ENCODE measurements around the gene PRRT1B. TPM values are rescaled to one million over a fixed set of nuclear protein-coding genes. Genes with fewer than 3 reads are reported as not detected.

PRRT1B gene
- total and polyA plus RNA-seq, 9 of the 15 experiments (the other 6 are each of a cell fraction or from before 2014, with no cell fraction given), result not detected

DNA sequence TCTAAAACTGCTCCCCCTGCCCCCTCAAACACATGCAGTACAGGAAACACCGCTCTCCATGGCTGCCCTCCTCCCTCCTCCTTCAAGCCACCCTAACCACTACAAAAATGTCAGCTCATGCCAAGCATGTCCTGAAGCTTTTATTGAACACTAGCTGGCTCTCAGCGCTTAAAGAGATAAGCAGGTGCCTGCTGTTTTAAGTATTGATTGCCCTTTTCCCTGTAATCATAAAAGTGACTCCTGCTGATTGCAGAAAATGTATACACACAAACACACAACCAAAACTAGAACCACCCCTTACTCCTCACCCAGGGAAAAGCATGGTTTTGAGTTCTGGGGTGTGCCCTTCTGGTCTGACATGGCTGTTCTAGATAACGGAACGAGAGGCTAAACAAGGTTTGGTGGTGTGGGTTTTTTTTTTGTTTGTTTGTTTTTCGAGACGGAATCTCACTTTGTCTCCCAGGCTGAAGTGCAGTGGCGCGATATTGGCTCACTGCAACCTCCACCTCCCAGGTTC lies 10.5 kb upstream of the PRRT1B start (continued):
- TF ChIP-seq, protein P1, sequence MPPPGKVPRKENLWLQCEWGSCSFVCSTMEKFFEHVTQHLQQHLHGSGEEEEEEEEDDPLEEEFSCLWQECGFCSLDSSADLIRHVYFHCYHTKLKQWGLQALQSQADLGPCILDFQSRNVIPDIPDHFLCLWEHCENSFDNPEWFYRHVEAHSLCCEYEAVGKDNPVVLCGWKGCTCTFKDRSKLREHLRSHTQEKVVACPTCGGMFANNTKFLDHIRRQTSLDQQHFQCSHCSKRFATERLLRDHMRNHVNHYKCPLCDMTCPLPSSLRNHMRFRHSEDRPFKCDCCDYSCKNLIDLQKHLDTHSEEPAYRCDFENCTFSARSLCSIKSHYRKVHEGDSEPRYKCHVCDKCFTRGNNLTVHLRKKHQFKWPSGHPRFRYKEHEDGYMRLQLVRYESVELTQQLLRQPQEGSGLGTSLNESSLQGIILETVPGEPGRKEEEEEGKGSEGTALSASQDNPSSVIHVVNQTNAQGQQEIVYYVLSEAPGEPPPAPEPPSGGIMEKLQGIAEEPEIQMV (tag; conservative IDR thresholded peaks at IDR 0.05; ENCODE audit: low read depth), result no peak
- peak; percentile 66 to 80 for TF ChIP-seq KDM1A (IDR thresholded peaks at IDR 0.05)
- TF ChIP-seq, protein P2, sequence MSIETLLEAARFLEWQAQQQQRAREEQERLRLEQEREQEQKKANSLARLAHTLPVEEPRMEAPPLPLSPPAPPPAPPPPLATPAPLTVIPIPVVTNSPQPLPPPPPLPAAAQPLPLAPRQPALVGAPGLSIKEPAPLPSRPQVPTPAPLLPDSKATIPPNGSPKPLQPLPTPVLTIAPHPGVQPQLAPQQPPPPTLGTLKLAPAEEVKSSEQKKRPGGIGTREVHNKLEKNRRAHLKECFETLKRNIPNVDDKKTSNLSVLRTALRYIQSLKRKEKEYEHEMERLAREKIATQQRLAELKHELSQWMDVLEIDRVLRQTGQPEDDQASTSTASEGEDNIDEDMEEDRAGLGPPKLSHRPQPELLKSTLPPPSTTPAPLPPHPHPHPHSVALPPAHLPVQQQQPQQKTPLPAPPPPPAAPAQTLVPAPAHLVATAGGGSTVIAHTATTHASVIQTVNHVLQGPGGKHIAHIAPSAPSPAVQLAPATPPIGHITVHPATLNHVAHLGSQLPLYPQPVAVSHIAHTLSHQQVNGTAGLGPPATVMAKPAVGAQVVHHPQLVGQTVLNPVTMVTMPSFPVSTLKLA (conservative IDR thresholded peaks at IDR 0.05), result 0 out of 4 replicates have a peak, but pooled peaks of 1 of the 2 experiments have one; percentile 14
- TF ChIP-seq BCOR (IDR thresholded peaks at IDR 0.05), result 0 out of 2 replicates have a peak, but pooled peaks have one; percentile 10
- TF ChIP-seq TAL1 (IDR thresholded peaks at IDR 0.05), result peak; percentile 37; the same call in 1 of the 2 replicates
- no peak for TF ChIP-seq SIRT6 (IDR thresholded peaks at IDR 0.05; ENCODE audit: low read depth, low read length)
- no peak for TF ChIP-seq EP400 (IDR thresholded peaks at IDR 0.05)
- TF ChIP-seq SOX6 (IDR thresholded peaks at IDR 0.05), result peak; percentile 15; the same call in 1 of the 2 replicates
- TF ChIP-seq MTA3 (IDR thresholded peaks at IDR 0.05; ENCODE audit: borderline replicate concordance), result no peak
- TF ChIP-seq DPF2 (IDR thresholded peaks at IDR 0.05), result peak; percentile 22; the same call in 1 of the 2 replicates
- TF ChIP-seq, protein P3, sequence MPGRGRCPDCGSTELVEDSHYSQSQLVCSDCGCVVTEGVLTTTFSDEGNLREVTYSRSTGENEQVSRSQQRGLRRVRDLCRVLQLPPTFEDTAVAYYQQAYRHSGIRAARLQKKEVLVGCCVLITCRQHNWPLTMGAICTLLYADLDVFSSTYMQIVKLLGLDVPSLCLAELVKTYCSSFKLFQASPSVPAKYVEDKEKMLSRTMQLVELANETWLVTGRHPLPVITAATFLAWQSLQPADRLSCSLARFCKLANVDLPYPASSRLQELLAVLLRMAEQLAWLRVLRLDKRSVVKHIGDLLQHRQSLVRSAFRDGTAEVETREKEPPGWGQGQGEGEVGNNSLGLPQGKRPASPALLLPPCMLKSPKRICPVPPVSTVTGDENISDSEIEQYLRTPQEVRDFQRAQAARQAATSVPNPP (IDR thresholded peaks at IDR 0.05; ENCODE audit: borderline replicate concordance, insufficient read depth, insufficient read length), result no peak
- peak; percentile 35; the same call in 1 of the 2 replicates for TF ChIP-seq SMARCA4 (IDR thresholded peaks at IDR 0.05)
- 0 out of 2 replicates have a peak, but pooled peaks have one; percentile 22 for TF ChIP-seq SMARCE1 (IDR thresholded peaks at IDR 0.05)
- TF ChIP-seq ELF1 (tag; IDR thresholded peaks at IDR 0.05), result no peak
- TF ChIP-seq, protein P4, sequence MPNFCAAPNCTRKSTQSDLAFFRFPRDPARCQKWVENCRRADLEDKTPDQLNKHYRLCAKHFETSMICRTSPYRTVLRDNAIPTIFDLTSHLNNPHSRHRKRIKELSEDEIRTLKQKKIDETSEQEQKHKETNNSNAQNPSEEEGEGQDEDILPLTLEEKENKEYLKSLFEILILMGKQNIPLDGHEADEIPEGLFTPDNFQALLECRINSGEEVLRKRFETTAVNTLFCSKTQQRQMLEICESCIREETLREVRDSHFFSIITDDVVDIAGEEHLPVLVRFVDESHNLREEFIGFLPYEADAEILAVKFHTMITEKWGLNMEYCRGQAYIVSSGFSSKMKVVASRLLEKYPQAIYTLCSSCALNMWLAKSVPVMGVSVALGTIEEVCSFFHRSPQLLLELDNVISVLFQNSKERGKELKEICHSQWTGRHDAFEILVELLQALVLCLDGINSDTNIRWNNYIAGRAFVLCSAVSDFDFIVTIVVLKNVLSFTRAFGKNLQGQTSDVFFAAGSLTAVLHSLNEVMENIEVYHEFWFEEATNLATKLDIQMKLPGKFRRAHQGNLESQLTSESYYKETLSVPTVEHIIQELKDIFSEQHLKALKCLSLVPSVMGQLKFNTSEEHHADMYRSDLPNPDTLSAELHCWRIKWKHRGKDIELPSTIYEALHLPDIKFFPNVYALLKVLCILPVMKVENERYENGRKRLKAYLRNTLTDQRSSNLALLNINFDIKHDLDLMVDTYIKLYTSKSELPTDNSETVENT (CRISPR knock-in tag; IDR thresholded peaks at IDR 0.05), result no peak
- no peak for TF ChIP-seq FOXM1 (IDR thresholded peaks at IDR 0.05; ENCODE audit: low read depth)
- TF ChIP-seq FOXM1 (CRISPR knock-in tag; IDR thresholded peaks at IDR 0.05; ENCODE audit: low read depth), result no peak
- TF ChIP-seq BDP1 (IDR thresholded peaks at IDR 0.05; ENCODE audit: insufficient read depth, insufficient read length), result no peak
- peak; percentile 53; the same call in 1 of the 2 replicates for TF ChIP-seq TCF3 (CRISPR knock-in tag; IDR thresholded peaks at IDR 0.05)
- no peak for TF ChIP-seq MYNN (IDR thresholded peaks at IDR 0.05)
- no peak for TF ChIP-seq MYNN (CRISPR knock-in tag; IDR thresholded peaks at IDR 0.05)
- TF ChIP-seq ZKSCAN3 (CRISPR knock-in tag; IDR thresholded peaks at IDR 0.05), result no peak
- TF ChIP-seq CHD2 (IDR thresholded peaks at IDR 0.05; ENCODE audit: low read depth, low read length), result no peak
